ENCODE data around the gene SLX4.

DNA sequence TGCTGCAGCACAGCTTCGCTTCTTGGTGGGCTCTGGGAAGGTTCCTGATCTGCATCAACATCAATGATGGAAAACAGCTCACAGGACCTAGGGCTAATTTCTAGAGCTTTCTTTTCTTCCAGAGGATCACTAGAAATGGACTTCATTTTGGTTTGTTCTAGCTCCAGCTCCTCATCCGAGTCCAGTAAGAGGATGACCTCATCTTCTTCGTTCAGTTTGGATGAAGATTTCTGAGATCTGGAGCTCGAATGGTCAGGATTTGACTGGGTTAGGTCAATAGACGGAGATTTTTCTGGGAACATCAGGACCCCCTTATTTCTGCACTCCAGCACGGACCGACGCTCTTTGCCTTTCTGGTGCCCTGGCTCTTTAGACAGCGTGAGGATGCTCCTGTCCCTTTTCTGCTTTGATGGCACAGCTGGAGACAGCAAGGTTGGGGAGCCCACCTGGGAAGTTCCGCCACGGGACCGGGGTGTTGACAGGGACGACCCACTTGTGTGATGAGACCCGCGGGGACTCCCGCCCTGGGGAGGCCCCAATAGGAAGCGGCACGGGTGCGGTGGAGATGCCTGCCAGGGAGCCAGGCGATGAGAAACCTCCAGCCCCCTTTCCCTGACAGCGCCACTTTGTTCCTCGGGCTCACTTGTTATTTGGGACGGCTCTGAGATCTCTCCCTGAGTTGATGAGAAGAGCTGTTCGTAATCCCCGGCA is 21.3 kb downstream of the SLX4 start:
- no peak for TF ChIP-seq POLR2A (IDR thresholded peaks at IDR 0.05)
- TF ChIP-seq, protein P1, sequence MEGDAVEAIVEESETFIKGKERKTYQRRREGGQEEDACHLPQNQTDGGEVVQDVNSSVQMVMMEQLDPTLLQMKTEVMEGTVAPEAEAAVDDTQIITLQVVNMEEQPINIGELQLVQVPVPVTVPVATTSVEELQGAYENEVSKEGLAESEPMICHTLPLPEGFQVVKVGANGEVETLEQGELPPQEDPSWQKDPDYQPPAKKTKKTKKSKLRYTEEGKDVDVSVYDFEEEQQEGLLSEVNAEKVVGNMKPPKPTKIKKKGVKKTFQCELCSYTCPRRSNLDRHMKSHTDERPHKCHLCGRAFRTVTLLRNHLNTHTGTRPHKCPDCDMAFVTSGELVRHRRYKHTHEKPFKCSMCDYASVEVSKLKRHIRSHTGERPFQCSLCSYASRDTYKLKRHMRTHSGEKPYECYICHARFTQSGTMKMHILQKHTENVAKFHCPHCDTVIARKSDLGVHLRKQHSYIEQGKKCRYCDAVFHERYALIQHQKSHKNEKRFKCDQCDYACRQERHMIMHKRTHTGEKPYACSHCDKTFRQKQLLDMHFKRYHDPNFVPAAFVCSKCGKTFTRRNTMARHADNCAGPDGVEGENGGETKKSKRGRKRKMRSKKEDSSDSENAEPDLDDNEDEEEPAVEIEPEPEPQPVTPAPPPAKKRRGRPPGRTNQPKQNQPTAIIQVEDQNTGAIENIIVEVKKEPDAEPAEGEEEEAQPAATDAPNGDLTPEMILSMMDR (IDR thresholded peaks at IDR 0.05): no peak
